HG03439 (cell line): ENCODE results near the gene TMEM62.
"Not testable (repeated sequence)": the region's sequence is repeated elsewhere in the genome, so short reads cannot be mapped to it uniquely, and the experiment has no call there.

Source experiments
- ATAC-seq: cut with Tn5 transposase; IDR thresholded peaks from one replicate; pipeline ENCODE4 v1.9.1; 2021; ENCODE audit warnings: mild to moderate bottlenecking, moderate library complexity; ENCODE audit not compliant: unreplicated experiment

Gene TMEM62

GRCh38 chr15:43118829-43119228, 14.6 kb upstream of the TMEM62 start:
- ATAC-seq: no peak

GRCh38 chr15:43121863-43122262, 11.5 kb upstream of the TMEM62 start:
- no peak for ATAC-seq

- no peak for ATAC-seq
Observed at GRCh38 chr15:43125100-43125661, 8.2 kb upstream of the TMEM62 start.

- no peak for ATAC-seq
Observed at GRCh38 chr15:43126356-43126755, 7.0 kb upstream of the TMEM62 start.

GRCh38 chr15:43127752-43128151, 5.6 kb upstream of the TMEM62 start:
- ATAC-seq: no peak

GRCh38 chr15:43128174-43128979, 5.0 kb upstream of the TMEM62 start:
- ATAC-seq: not testable (repeated sequence)

- no peak for ATAC-seq
Observed at GRCh38 chr15:43128980-43129335, 4.4 kb upstream of the TMEM62 start.

- ATAC-seq: no peak
Observed at GRCh38 chr15:43132830-43133429, 456 bp upstream of the TMEM62 start.

GRCh38 chr15:43134157-43134635, 810 bp downstream of the TMEM62 start:
- no peak for ATAC-seq

GRCh38 chr15:43135351-43135750, 2.0 kb downstream of the TMEM62 start:
- ATAC-seq: no peak

GRCh38 chr15:43143203-43143941, 10.0 kb downstream of the TMEM62 start:
- ATAC-seq: no peak

- ATAC-seq: no peak
Observed at GRCh38 chr15:43144512-43144911, 11.1 kb downstream of the TMEM62 start.

- ATAC-seq: no peak
Observed at GRCh38 chr15:43146184-43146583, 12.8 kb downstream of the TMEM62 start.

GRCh38 chr15:43150191-43150929, 17.0 kb downstream of the TMEM62 start:
- no peak for ATAC-seq

- ATAC-seq: no peak
Observed at GRCh38 chr15:43151688-43152087, 18.3 kb downstream of the TMEM62 start.

GRCh38 chr15:43153269-43153668, 19.9 kb downstream of the TMEM62 start:
- no peak for ATAC-seq

- ATAC-seq: no peak
Observed at GRCh38 chr15:43165801-43166325, 32.5 kb downstream of the TMEM62 start.

GRCh38 chr15:43167261-43167660, 33.9 kb downstream of the TMEM62 start:
- ATAC-seq: not testable (repeated sequence)

- no peak for ATAC-seq
Observed at GRCh38 chr15:43168192-43169107, 35.1 kb downstream of the TMEM62 start.
